Stimulated activated CD4-positive, alpha-beta T cell treated with anti-CD3 and anti-CD28 coated beads, Interleukin-2, amount 100 ng/mL, for 4 hours (primary cell): ENCODE measurements around the gene RNF212.

Experiments used
- DNase-seq: peaks from one replicate; pipeline ENCODE4 v3.0.0-alpha.2; 2020; ENCODE audit warnings: low read depth

Gene RNF212

GRCh38 chr4:1090465-1091440, 22.6 kb downstream of the RNF212 start:
- DNase-seq, result no peak

- DNase-seq, result no peak
Measured at GRCh38 chr4:1090036-1090435, 23.3 kb downstream of the RNF212 start.

- no peak for DNase-seq
Measured at GRCh38 chr4:1087371-1087770, 26.0 kb downstream of the RNF212 start.

GRCh38 chr4:1086011-1086410, 27.4 kb downstream of the RNF212 start:
- no peak for DNase-seq

- no peak for DNase-seq
Measured at GRCh38 chr4:1085404-1085799, 28.0 kb downstream of the RNF212 start.

- no peak for DNase-seq
Measured at GRCh38 chr4:1084796-1085403, 28.5 kb downstream of the RNF212 start.

GRCh38 chr4:1084394-1084793, 29.0 kb downstream of the RNF212 start:
- DNase-seq, result no peak

GRCh38 chr4:1082215-1083182, 30.9 kb downstream of the RNF212 start:
- DNase-seq, result no peak

GRCh38 chr4:1081689-1082040, 31.7 kb downstream of the RNF212 start:
- no peak for DNase-seq

GRCh38 chr4:1080961-1081688, 32.2 kb downstream of the RNF212 start:
- DNase-seq, result no peak

GRCh38 chr4:1080432-1080831, 32.9 kb downstream of the RNF212 start:
- DNase-seq, result no peak

GRCh38 chr4:1079711-1080265, 33.6 kb downstream of the RNF212 start:
- DNase-seq, result no peak

- DNase-seq, result no peak
Measured at GRCh38 chr4:1078490-1078889, 34.9 kb downstream of the RNF212 start.

GRCh38 chr4:1077711-1078477, 35.5 kb downstream of the RNF212 start:
- no peak for DNase-seq

GRCh38 chr4:1075809-1076699, 37.3 kb downstream of the RNF212 start:
- DNase-seq, result no peak

- DNase-seq, result no peak
Measured at GRCh38 chr4:1075225-1075624, 38.1 kb downstream of the RNF212 start.

- DNase-seq, result no peak
Measured at GRCh38 chr4:1074077-1074476, 39.3 kb downstream of the RNF212 start.

GRCh38 chr4:1072830-1073446, 40.4 kb downstream of the RNF212 start:
- DNase-seq, result peak; percentile 28

- no peak for DNase-seq
Measured at GRCh38 chr4:1069394-1069793, 44.0 kb downstream of the RNF212 start.
